ENCODE data around the gene PAQR6. TPM values are rescaled to one million over a fixed set of nuclear protein-coding genes. Genes with fewer than 3 reads are reported as not detected.
A peak's percentile ranks its signal among the peaks of the same experiment; 100 is the strongest.

PAQR6 gene
- total RNA-seq, 1 donor from 2014 or later = 12.0 TPM

DNA sequence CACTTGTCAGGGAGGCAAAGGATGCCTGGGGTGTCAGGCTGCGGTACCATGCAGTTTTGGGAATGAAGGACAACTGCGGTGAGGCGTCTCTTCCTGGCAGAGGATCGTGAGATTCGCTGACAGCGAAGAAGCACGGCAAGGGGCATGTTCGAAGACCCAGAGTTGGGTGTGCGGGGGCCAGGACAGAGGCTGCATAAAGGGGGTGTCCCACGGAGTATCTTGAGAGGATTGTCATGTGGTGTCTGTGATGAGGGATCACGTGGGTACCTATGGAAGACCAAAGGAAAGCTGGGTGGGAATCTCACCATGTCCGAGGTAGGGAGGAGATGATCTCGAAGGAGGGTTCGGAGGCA, 53.6 kb downstream of the PAQR6 start:
- Mint-ChIP-seq H3K4me1 (ENCODE audit: unreplicated experiment) (peaks cover 26% of the 10 kb centered on the region), H3K36me3 (ENCODE audit: unreplicated experiment) (peaks cover 10% of the 10 kb centered on the region), H3K9me3 (ENCODE audit: unreplicated experiment) (no peaks in the 10 kb centered on the region), H3K27me3 (ENCODE audit: unreplicated experiment) (no peaks in the 10 kb centered on the region), H3K27ac (ENCODE audit: unreplicated experiment) (peak overlapping the region; percentile 80), H3K4me3 (ENCODE audit: unreplicated experiment) (peak overlapping the region; percentile 92)
- TF ChIP-seq, protein P1, sequence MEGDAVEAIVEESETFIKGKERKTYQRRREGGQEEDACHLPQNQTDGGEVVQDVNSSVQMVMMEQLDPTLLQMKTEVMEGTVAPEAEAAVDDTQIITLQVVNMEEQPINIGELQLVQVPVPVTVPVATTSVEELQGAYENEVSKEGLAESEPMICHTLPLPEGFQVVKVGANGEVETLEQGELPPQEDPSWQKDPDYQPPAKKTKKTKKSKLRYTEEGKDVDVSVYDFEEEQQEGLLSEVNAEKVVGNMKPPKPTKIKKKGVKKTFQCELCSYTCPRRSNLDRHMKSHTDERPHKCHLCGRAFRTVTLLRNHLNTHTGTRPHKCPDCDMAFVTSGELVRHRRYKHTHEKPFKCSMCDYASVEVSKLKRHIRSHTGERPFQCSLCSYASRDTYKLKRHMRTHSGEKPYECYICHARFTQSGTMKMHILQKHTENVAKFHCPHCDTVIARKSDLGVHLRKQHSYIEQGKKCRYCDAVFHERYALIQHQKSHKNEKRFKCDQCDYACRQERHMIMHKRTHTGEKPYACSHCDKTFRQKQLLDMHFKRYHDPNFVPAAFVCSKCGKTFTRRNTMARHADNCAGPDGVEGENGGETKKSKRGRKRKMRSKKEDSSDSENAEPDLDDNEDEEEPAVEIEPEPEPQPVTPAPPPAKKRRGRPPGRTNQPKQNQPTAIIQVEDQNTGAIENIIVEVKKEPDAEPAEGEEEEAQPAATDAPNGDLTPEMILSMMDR (IDR thresholded peaks at IDR 0.05) = no peak
- DNase-seq (ENCODE audit: extremely low spot score, unreplicated experiment) = no peak

DNA sequence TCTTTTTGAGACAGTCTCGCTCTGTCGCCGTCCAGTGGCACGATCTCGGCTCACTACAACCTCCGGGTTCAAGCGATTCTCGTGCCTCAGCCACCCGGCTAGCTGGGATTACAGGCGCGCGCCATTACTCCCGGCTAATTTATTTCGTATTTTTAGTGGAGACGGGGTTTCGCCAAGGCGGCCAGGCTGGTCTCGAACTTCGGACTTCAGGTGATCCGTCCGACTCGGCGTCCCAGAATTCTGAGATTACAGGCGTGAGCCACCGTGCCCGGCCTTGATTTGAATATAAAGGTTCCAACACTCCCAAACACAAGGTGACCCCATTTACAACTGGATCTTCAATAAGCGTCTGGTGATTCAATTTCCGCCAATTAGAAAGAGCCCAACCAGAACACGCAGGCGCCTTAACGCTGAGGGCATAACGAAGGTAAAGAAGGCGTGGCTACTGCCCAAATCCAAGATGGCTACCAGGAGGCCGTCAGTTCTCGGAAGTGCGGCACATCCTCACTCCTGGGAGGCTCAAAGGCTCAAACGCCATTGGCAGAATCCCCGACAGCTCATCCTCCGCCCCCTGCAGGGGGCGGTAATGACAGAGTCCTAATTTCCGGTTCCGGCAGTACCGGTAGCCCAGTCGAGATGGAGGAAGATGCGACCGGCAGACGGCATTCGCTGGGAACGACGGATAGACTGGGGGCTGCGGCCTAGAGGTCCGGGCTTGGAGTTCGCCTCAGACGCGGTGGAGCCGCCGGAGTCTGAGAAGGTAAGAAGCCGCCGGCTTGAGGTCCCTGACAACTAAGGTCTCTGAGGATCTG, 54.2 kb downstream of the PAQR6 start, which contains the start of gene SLC25A44:
TSS of gene SLC25A44 (plus strand) at position 617 of the 812 bp plus-strand sequence. CDS start 5,744 bp downstream, outside the sequence.
- TF ChIP-seq, protein P1 (IDR thresholded peaks at IDR 0.05) = peak; percentile 67
- peaks cover 26% of the 10 kb centered on the region for H3K4me1 Mint-ChIP-seq (ENCODE audit: unreplicated experiment)
- H3K4me3 Mint-ChIP-seq (ENCODE audit: unreplicated experiment) = peak within 1 kb of the TSS; percentile 92
- DNase-seq (ENCODE audit: extremely low spot score, unreplicated experiment) = peak; percentile 99
- H3K9me3 Mint-ChIP-seq (ENCODE audit: unreplicated experiment) = no peaks in the 10 kb centered on the region
- H3K27ac Mint-ChIP-seq (ENCODE audit: unreplicated experiment) = peak within 1 kb of the TSS; percentile 80
- peaks cover 9% of the 10 kb centered on the region for H3K36me3 Mint-ChIP-seq (ENCODE audit: unreplicated experiment)
- peaks cover 2% of the 10 kb centered on the region for H3K27me3 Mint-ChIP-seq (ENCODE audit: unreplicated experiment)

Other genes starting within 250 kb of the PAQR6 start
- gene SSR2, start 227.1 kb downstream of the PAQR6 start, total RNA-seq = 283 and 284 TPM in 2 replicates
- 36.4 and 36.9 TPM in 2 replicates for gene UBQLN4, start 194.3 kb downstream of the PAQR6 start, total RNA-seq
- gene LAMTOR2, start 193.3 kb downstream of the PAQR6 start, total RNA-seq = 56.2 and 59.9 TPM in 2 replicates
- not detected in 2 replicates for gene RAB25, start 186.9 kb downstream of the PAQR6 start, total RNA-seq
- gene MEX3A, start 165.6 kb downstream of the PAQR6 start, total RNA-seq = 19.8 and 20.7 TPM in 2 replicates
- 733 and 792 TPM in 2 replicates for gene LMNA, start 133.3 kb downstream of the PAQR6 start, total RNA-seq
- gene SEMA4A, start 94.5 kb downstream of the PAQR6 start, total RNA-seq = 1.6 and 1.8 TPM in 2 replicates
- 20.2 and 23.4 TPM in 2 replicates for gene SLC25A44, start 54.0 kb downstream of the PAQR6 start, total RNA-seq
- gene PMF1, start 35.0 kb downstream of the PAQR6 start, total RNA-seq = 54.1 and 57.0 TPM in 2 replicates
- 0.52 TPM in 1 of 2 replicates, not detected in the other for gene BGLAP, start 5.9 kb downstream of the PAQR6 start, total RNA-seq
- gene SMG5, start 34.8 kb upstream of the PAQR6 start, total RNA-seq = 75.8 and 78.1 TPM in 2 replicates
- gene TMEM79, start 36.3 kb upstream of the PAQR6 start, total RNA-seq = 2.6 and 3.3 TPM in 2 replicates
- gene GLMP, start 47.6 kb upstream of the PAQR6 start, total RNA-seq = 77.1 and 86.4 TPM in 2 replicates
- gene VHLL, start 51.3 kb upstream of the PAQR6 start, total RNA-seq = not detected in 2 replicates
- gene CCT3, start 90.2 kb upstream of the PAQR6 start, total RNA-seq = 192 and 193 TPM in 2 replicates
- not detected in 2 replicates for gene TSACC, start 90.5 kb upstream of the PAQR6 start, total RNA-seq
- not detected in 2 replicates for gene RHBG, start 121.2 kb upstream of the PAQR6 start, total RNA-seq